OCI-LY3 (cell line): ENCODE results near the gene MIOX.

Experiments
- H2AFZ ChIP-seq: fragments of 200-600, 300-600 bp; shearing (Covaris generic); 2 replicates; pipeline ENCODE4 v1.6.0; 2014; ENCODE audit warnings: antibody characterized with exemption, low read depth, low read length
- H3K27ac ChIP-seq: fragments of 200-600, 300-600 bp; sonication (generic); 2 replicates; pipeline ENCODE4 v1.5.1; 2014; ENCODE audit warnings: mild to moderate bottlenecking, low read length, moderate library complexity, mixed read lengths
- H3K27me3 ChIP-seq: fragments of 200-600, 300-600 bp; sonication (generic); 2 replicates; pipeline ENCODE4 v1.6.1; 2014; ENCODE audit warnings: low read depth, low read length, mixed read lengths
- H3K36me3 ChIP-seq: fragments of 200-600, 300-600 bp; sonication (generic); replicated peaks from 2 replicates; pipeline ENCODE3; 2014; ENCODE audit warnings: low read depth, low read length, mixed read lengths
- H3K4me1 ChIP-seq: fragments of 300-600, 200-600 bp; sonication (generic); 2 replicates; pipeline ENCODE4 v1.6.1; 2014; ENCODE audit warnings: low read length, mixed read lengths
- H3K4me2 ChIP-seq: fragments of 200-600, 300-600 bp; sonication (generic); 2 replicates; pipeline ENCODE4 v1.6.1; 2014; ENCODE audit warnings: low read length, mixed read lengths
- H3K4me3 ChIP-seq: fragments of 300-600, 200-600 bp; sonication (generic); 2 replicates; pipeline ENCODE4 v1.5.1; 2014; ENCODE audit warnings: antibody characterized with exemption, mild to moderate bottlenecking, low read length, moderate library complexity
- H3K79me2 ChIP-seq: fragments of 300-600, 200-600 bp; shearing (Covaris generic); 2 replicates; pipeline ENCODE4 v1.6.1; 2014; ENCODE audit warnings: mild to moderate bottlenecking, low read length, mixed read lengths
- H3K9ac ChIP-seq: fragments of 300-600, 200-600 bp; shearing (Covaris generic); 2 replicates; pipeline ENCODE4 v1.6.0; 2014; ENCODE audit warnings: mild to moderate bottlenecking, low read length, moderate library complexity
- H3K9me3 ChIP-seq: fragments of 200-600, 300-600 bp; shearing (Covaris generic); 2 replicates; pipeline ENCODE4 v1.6.1; 2014; ENCODE audit warnings: low read length, mixed read lengths; ENCODE audit not compliant: insufficient read depth
- H4K20me1 ChIP-seq: fragments of 200-600, 300-600 bp; sonication (generic); 2 replicates; pipeline ENCODE4 v1.6.1; 2016; ENCODE audit warnings: low read length, mixed read lengths; ENCODE audit not compliant: insufficient read depth
- CTCF ChIP-seq: fragments of 200-600, 300-600 bp; sonication (generic); IDR thresholded peaks from 2 replicates; pipeline ENCODE4 v1.5.1; 2014; ENCODE audit warnings: antibody characterized with exemption, low read length, low read depth
- EZH2phosphoT487 ChIP-seq: fragments of 200-600 bp; shearing (Covaris generic); IDR thresholded peaks from 2 replicates; pipeline ENCODE4 v1.6.1; 2018; ENCODE audit warnings: antibody characterized with exemption, mixed run types, low read depth

The MIOX gene

DNA sequence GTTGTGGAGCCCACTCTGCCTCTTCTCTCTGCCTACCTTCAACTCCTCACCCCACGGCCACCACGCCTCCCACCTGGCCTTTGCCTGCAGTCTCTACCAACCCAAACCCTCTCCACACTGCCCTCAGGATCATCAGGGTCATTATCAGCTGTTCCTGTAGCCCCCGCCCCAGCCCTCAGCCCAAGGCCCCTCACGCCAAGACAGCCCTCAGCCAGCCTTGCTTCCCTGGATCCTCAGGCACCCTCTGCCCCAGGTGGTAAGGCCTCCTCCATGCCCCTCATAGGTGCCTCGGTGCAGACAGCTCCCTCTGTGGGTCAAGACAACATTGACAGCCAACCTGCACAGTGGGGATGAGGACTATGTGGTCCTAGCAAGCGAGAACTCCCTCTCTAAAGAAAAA, 13.6 kb upstream of the MIOX start:
- Histone ChIP-seq H4K20me1 (peaks cover 29% of the 10 kb centered on the region), H3K4me2 (peak overlapping the region; percentile 91), H3K4me1 (peaks cover 35% of the 10 kb centered on the region), H3K9ac (no peak overlapping the region), H3K27me3 (no peaks in the 10 kb centered on the region), H2AFZ (no peak overlapping the region), H3K9me3 (no peaks in the 10 kb centered on the region), H3K27ac (no peak overlapping the region), H3K36me3 (no peaks in the 10 kb centered on the region), H3K79me2 (peaks cover 55% of the 10 kb centered on the region), H3K4me3 (peak overlapping the region; percentile 96; the same call in 1 of the 2 replicates)
- no peak for TF ChIP-seq EZH2phosphoT487
- TF ChIP-seq CTCF = peak; percentile 47

DNA sequence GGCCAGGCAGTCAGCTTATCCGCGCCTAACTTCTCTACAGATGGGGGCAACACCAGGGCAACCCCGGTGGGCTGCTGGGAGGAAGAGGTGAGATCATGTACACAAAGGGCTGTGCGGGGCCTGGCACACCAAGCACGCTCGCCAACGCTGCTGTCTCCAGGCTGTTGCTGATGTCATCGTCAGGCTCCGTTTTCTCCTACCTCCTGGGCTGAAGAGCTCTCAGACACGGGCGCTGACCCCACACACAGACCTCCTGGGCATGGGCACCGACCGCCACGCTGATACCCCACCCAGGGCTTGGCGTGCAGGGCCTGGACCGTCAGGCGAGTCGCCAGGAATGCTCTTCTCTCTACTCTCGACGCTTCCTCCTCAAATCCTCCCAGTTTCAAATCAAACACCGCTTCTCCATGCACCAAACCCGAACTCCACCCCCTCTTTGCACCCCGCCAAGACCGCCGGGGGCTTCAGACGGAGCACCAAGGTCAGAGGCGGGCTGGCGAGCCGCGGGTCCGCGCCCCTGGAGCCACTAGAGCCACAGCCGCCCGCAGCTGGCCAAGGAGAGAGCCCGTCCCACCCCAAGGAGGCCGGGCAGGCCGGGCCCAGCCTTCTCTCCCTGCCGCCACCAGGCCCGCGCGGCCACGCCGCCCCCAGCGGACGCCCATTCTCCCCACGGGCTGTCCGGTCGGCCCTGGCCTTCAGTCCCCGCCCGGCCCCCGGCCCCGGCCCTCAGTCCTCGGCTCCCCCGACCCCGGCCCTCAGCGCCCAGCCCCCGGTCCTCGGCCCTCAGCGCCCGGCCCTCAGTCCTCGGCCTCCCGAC, 12.6 kb upstream of the MIOX start:
- TF ChIP-seq CTCF (no peak), EZH2phosphoT487 (no peak)
- no peak overlapping the region for H3K27ac ChIP-seq
- peaks cover 48% of the 10 kb centered on the region for H3K79me2 ChIP-seq
- peak overlapping the region; percentile 67 for H3K9ac ChIP-seq
- peak overlapping the region; percentile 91 for H3K4me2 ChIP-seq
- no peak overlapping the region for H2AFZ ChIP-seq
- peaks cover 25% of the 10 kb centered on the region for H4K20me1 ChIP-seq
- peak overlapping the region; percentile 96 for H3K4me3 ChIP-seq
- H3K27me3 ChIP-seq = no peaks in the 10 kb centered on the region
- H3K4me1 ChIP-seq = peaks cover 32% of the 10 kb centered on the region
- H3K9me3 ChIP-seq = no peaks in the 10 kb centered on the region
- no peaks in the 10 kb centered on the region for H3K36me3 ChIP-seq

GRCh38 chr22:50474710-50475651, 11.7 kb upstream of the MIOX start, which contains the start of gene SBF1:
Gene SBF1, minus strand, starts transcription at chr22:50475035. Its CDS starts 195 bp downstream, at chr22:50474840.
- H3K4me2 ChIP-seq = peak within 1 kb of the TSS; percentile 94
- H3K9me3 ChIP-seq = no peaks in the 10 kb centered on the region
- no peak within 1 kb of the TSS for H3K27ac ChIP-seq
- TF ChIP-seq CTCF (no peak), EZH2phosphoT487 (no peak)
- H3K27me3 ChIP-seq = no peaks in the 10 kb centered on the region
- H2AFZ ChIP-seq = peak within 1 kb of the TSS; percentile 83
- H3K4me1 ChIP-seq = peaks cover 23% of the 10 kb centered on the region
- no peaks in the 10 kb centered on the region for H3K36me3 ChIP-seq
- peak within 1 kb of the TSS; percentile 97 for H3K4me3 ChIP-seq
- peaks cover 41% of the 10 kb centered on the region for H3K79me2 ChIP-seq
- H4K20me1 ChIP-seq = peaks cover 18% of the 10 kb centered on the region
- H3K9ac ChIP-seq = peak within 1 kb of the TSS; percentile 80

DNA sequence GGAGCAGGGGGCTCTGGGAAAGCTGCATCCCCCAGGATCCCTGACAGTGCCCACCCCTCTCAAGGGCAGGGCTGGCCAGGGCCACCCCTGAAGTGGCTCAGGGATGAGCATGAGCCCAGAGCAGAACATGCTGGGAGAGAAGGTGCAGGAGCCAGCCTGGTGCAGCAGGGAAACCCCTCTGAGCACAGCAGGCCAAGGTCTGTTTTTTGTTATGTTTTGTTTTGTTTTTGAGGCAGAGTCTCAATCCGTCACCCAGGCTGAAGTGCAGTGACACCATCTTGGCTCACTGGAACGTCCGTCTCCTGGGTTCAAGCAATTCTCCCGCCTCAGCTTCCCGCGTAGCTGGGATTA, 11.0 kb upstream of the MIOX start:
- Histone ChIP-seq H4K20me1 (peaks cover 18% of the 10 kb centered on the region), H3K4me2 (peak overlapping the region; percentile 94), H3K79me2 (peaks cover 38% of the 10 kb centered on the region), H3K9me3 (no peaks in the 10 kb centered on the region), H3K9ac (peak overlapping the region; percentile 80), H3K36me3 (no peaks in the 10 kb centered on the region), H3K4me1 (peaks cover 17% of the 10 kb centered on the region), H3K27ac (no peak overlapping the region), H2AFZ (peak overlapping the region; percentile 83), H3K27me3 (no peaks in the 10 kb centered on the region), H3K4me3 (peak overlapping the region; percentile 97)
- TF ChIP-seq EZH2phosphoT487 (no peak), CTCF (no peak)
